ENCODE results near the gene ZSCAN16. TPM values are rescaled to one million over a fixed set of nuclear protein-coding genes. Genes with fewer than 3 reads are reported as not detected.
"Not testable (repeated sequence)": the region's sequence is repeated elsewhere in the genome, so short reads cannot be mapped to it uniquely, and the experiment has no call there.

Gene ZSCAN16
- total and polyA plus RNA-seq, 9 donors = 2.8 to 4.8 (median 3.8) TPM

GRCh38 chr6:28122283-28122682 is 2.1 kb upstream of the ZSCAN16 start:
- not testable (repeated sequence) for H3K4me3 ChIP-seq (ENCODE audit: low read length); H3K27ac ChIP-seq (ENCODE audit: low read length); H3K4me1 ChIP-seq (ENCODE audit: control insufficient read depth, insufficient read depth, low read length); DNase-seq; H3K27me3 ChIP-seq (ENCODE audit: control insufficient read depth, insufficient read depth, low read length); H3K9me3 ChIP-seq (replicated peaks; ENCODE audit: control insufficient read depth, low read depth, low read length)
- WGBS (ENCODE audit: insufficient coverage) = 94% methylated on average over 3 of the region's 5 CpGs
- peaks cover 25% of the 10 kb centered on the region for H3K36me3 ChIP-seq (ENCODE audit: control insufficient read depth, insufficient read depth, low read length)

DNA sequence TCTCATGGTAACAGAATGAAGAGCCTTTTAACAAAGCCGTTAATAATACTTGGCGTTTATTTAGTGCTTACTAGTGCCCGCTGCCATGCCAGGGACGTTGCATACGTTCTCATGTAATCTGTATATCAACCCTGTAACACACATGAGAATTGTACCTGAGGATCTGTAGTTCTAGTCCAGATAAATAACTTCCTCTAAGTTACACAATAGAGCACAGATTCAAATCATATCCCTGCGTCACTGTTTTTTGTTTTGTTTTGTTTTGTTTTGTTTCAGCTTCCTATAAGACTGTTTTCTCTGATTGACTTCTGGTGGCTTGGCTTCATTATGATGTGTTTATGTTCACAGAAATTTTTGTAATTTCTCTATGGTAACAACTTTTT is 553 bp downstream of the ZSCAN16 start:
- H3K36me3 ChIP-seq (ENCODE audit: control insufficient read depth, insufficient read depth, low read length) = peaks cover 19% of the 10 kb centered on the region
- no peak overlapping the region for H3K27ac ChIP-seq (ENCODE audit: low read length)

DNA sequence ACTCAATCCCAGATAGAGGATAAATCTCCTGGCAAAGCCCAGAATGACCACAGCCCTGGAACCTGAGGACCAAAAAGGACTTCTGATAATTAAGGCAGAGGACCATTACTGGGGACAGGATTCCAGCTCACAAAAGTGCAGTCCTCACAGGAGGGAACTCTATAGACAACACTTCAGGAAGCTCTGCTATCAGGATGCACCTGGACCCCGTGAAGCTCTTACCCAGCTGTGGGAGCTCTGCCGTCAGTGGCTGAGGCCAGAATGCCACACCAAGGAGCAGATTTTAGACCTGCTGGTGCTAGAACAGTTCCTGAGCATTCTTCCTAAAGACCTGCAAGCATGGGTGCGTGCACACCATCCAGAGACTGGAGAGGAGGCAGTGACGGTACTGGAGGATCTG is 992 bp downstream of the ZSCAN16 start:
- WGBS (ENCODE audit: insufficient coverage) = 65% methylated on average over 4 of the region's 4 CpGs
- Histone ChIP-seq H3K27me3 (ENCODE audit: control insufficient read depth, insufficient read depth, low read length) (no peaks in the 10 kb centered on the region), H3K9me3 (replicated peaks; ENCODE audit: control insufficient read depth, low read depth, low read length) (no peaks in the 10 kb centered on the region), H3K4me3 (ENCODE audit: low read length) (no peak overlapping the region), H3K36me3 (ENCODE audit: control insufficient read depth, insufficient read depth, low read length) (peaks cover 15% of the 10 kb centered on the region), H3K4me1 (ENCODE audit: control insufficient read depth, insufficient read depth, low read length) (peaks cover 4% of the 10 kb centered on the region), H3K27ac (ENCODE audit: low read length) (no peak overlapping the region)
- DNase-seq = no peak

More for the DNA sequence above, 553 bp downstream of the ZSCAN16 start:
- Histone ChIP-seq H3K27me3 (ENCODE audit: control insufficient read depth, insufficient read depth, low read length) (no peaks in the 10 kb centered on the region), H3K4me1 (ENCODE audit: control insufficient read depth, insufficient read depth, low read length) (peaks cover 4% of the 10 kb centered on the region), H3K9me3 (replicated peaks; ENCODE audit: control insufficient read depth, low read depth, low read length) (no peaks in the 10 kb centered on the region), H3K4me3 (ENCODE audit: low read length) (peak overlapping the region; percentile 70)
- DNase-seq = no peak
- 8% methylated on average over 3 of the region's 6 CpGs for WGBS (ENCODE audit: insufficient coverage)

GRCh38 chr6:28134015-28134414 is 9.6 kb downstream of the ZSCAN16 start:
- Histone ChIP-seq H3K4me3 (ENCODE audit: low read length) (no peak overlapping the region), H3K36me3 (ENCODE audit: control insufficient read depth, insufficient read depth, low read length) (peaks cover 6% of the 10 kb centered on the region), H3K27me3 (ENCODE audit: control insufficient read depth, insufficient read depth, low read length) (no peaks in the 10 kb centered on the region), H3K27ac (ENCODE audit: low read length) (no peak overlapping the region), H3K9me3 (replicated peaks; ENCODE audit: control insufficient read depth, low read depth, low read length) (no peaks in the 10 kb centered on the region), H3K4me1 (ENCODE audit: control insufficient read depth, insufficient read depth, low read length) (peaks cover 5% of the 10 kb centered on the region)
- peak; percentile 43 for DNase-seq
- 77% methylated on average over 2 of the region's 3 CpGs for WGBS (ENCODE audit: insufficient coverage)

DNA sequence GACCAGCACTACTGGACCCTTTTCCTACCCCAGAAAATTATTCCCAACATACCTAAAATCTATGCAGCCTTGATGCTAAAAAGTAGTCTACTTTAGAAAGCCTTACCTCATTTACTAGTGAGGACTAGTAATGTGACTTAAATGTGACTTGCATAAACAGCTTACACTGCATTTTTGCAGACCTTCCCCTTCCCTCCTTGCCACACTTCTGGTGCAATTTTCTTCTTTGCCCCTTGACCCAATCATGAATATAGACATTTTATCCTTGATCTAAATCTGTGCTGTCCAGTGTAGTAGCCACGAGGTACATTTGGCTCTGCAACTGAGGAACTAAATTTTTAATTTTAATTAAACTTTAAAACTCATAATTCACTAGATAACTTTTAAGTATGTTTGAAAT is 10.3 kb downstream of the ZSCAN16 start:
- no peak for DNase-seq
- H3K9me3 ChIP-seq (replicated peaks; ENCODE audit: control insufficient read depth, low read depth, low read length) = no peaks in the 10 kb centered on the region
- H3K4me3 ChIP-seq (ENCODE audit: low read length) = no peak overlapping the region
- no peaks in the 10 kb centered on the region for H3K27me3 ChIP-seq (ENCODE audit: control insufficient read depth, insufficient read depth, low read length)
- peaks cover 6% of the 10 kb centered on the region for H3K36me3 ChIP-seq (ENCODE audit: control insufficient read depth, insufficient read depth, low read length)
- no peak overlapping the region for H3K27ac ChIP-seq (ENCODE audit: low read length)
- no CpG with 5 or more reads among the region's 1 CpG for WGBS (ENCODE audit: insufficient coverage)
- peaks cover 5% of the 10 kb centered on the region for H3K4me1 ChIP-seq (ENCODE audit: control insufficient read depth, insufficient read depth, low read length)

GRCh38 chr6:28135393-28135792 is 11.0 kb downstream of the ZSCAN16 start:
- Histone ChIP-seq H3K27ac (ENCODE audit: low read length) (no peak overlapping the region), H3K4me1 (ENCODE audit: control insufficient read depth, insufficient read depth, low read length) (peaks cover 5% of the 10 kb centered on the region)
- WGBS (ENCODE audit: insufficient coverage) = 23% methylated on average over 3 of the region's 3 CpGs

DNA sequence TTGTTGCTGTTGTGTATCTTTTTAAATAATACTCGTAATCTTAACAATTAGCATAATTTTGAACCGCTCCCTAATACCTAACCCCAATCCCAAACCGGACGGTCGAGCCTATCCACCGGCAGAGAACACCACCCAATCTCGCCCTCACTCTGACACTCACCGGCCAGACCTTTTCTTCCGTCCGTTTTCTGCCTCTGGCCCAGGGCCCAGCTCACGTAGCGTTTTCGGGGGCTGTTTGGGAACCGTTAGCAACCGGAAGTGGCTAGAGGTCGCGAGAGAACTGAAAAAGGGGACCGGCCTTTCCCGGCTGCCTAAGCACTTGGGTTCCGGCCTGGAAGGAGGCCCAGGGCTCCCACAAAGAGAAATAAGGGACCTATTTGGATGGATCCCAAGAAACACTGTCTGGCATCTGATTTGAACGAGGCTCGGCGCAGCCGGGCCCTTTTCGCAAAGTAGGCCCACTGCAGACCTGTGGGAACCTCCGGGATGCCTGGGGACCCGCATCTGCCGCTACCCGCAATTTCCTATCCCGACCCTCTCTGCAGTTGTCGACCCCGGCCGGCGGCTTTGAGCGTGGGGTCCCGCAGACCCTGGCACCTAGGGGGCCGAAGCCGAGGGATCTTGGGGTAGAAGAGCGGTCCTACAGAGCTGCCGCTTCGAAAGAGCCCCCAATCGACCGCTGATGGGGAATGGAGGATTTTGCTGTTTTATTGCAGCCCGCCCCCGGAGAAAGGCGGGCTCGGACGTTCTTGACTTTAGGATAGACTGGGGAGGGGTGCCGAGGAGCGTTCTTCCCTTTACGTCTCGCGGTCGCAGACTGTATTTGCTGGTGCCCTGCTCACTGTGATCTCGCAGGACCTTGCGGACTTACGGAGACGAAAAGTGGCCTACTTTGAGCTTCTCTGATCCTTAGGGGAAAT is 12.4 kb downstream of the ZSCAN16 start:
- no peaks in the 10 kb centered on the region for H3K27me3 ChIP-seq (ENCODE audit: control insufficient read depth, insufficient read depth, low read length)
- H3K4me1 ChIP-seq (ENCODE audit: control insufficient read depth, insufficient read depth, low read length) = peaks cover 7% of the 10 kb centered on the region

More at GRCh38 chr6:28135393-28135792, 11.0 kb downstream of the ZSCAN16 start:
- Histone ChIP-seq H3K27me3 (ENCODE audit: control insufficient read depth, insufficient read depth, low read length) (no peaks in the 10 kb centered on the region), H3K9me3 (replicated peaks; ENCODE audit: control insufficient read depth, low read depth, low read length) (no peaks in the 10 kb centered on the region), H3K36me3 (ENCODE audit: control insufficient read depth, insufficient read depth, low read length) (peaks cover 6% of the 10 kb centered on the region), H3K4me3 (ENCODE audit: low read length) (no peak overlapping the region)
- no peak for DNase-seq

GRCh38 chr6:28137505-28137981 is 13.1 kb downstream of the ZSCAN16 start:
- H3K4me1 ChIP-seq (ENCODE audit: control insufficient read depth, insufficient read depth, low read length) = peaks cover 7% of the 10 kb centered on the region
- H3K4me3 ChIP-seq (ENCODE audit: low read length) = peak overlapping the region; percentile 92
- H3K36me3 ChIP-seq (ENCODE audit: control insufficient read depth, insufficient read depth, low read length) = peaks cover 5% of the 10 kb centered on the region
- H3K9me3 ChIP-seq (replicated peaks; ENCODE audit: control insufficient read depth, low read depth, low read length) = no peaks in the 10 kb centered on the region
- 0% methylated on average over 1 of the region's 6 CpGs for WGBS (ENCODE audit: insufficient coverage)
- peak overlapping the region; percentile 98 for H3K27ac ChIP-seq (ENCODE audit: low read length)
- no peaks in the 10 kb centered on the region for H3K27me3 ChIP-seq (ENCODE audit: control insufficient read depth, insufficient read depth, low read length)
- DNase-seq = peak; percentile 51

More for the DNA sequence above, 12.4 kb downstream of the ZSCAN16 start:
- Histone ChIP-seq H3K4me3 (ENCODE audit: low read length) (peak overlapping the region; percentile 92), H3K9me3 (replicated peaks; ENCODE audit: control insufficient read depth, low read depth, low read length) (no peaks in the 10 kb centered on the region), H3K27ac (ENCODE audit: low read length) (peak overlapping the region; percentile 98), H3K36me3 (ENCODE audit: control insufficient read depth, insufficient read depth, low read length) (peaks cover 6% of the 10 kb centered on the region)
- peak; percentile 97 for DNase-seq
- under 1% methylated on average over 49 of the region's 58 CpGs for WGBS (ENCODE audit: insufficient coverage)

GRCh38 chr6:28139860-28140543 is 15.6 kb downstream of the ZSCAN16 start:
- Histone ChIP-seq H3K4me1 (ENCODE audit: control insufficient read depth, insufficient read depth, low read length) (peaks cover 7% of the 10 kb centered on the region), H3K27me3 (ENCODE audit: control insufficient read depth, insufficient read depth, low read length) (no peaks in the 10 kb centered on the region), H3K4me3 (ENCODE audit: low read length) (no peak overlapping the region), H3K27ac (ENCODE audit: low read length) (no peak overlapping the region), H3K9me3 (replicated peaks; ENCODE audit: control insufficient read depth, low read depth, low read length) (no peaks in the 10 kb centered on the region), H3K36me3 (ENCODE audit: control insufficient read depth, insufficient read depth, low read length) (peaks cover 3% of the 10 kb centered on the region)
- 100% methylated on average over 2 of the region's 9 CpGs for WGBS (ENCODE audit: insufficient coverage)
- DNase-seq = no peak

DNA sequence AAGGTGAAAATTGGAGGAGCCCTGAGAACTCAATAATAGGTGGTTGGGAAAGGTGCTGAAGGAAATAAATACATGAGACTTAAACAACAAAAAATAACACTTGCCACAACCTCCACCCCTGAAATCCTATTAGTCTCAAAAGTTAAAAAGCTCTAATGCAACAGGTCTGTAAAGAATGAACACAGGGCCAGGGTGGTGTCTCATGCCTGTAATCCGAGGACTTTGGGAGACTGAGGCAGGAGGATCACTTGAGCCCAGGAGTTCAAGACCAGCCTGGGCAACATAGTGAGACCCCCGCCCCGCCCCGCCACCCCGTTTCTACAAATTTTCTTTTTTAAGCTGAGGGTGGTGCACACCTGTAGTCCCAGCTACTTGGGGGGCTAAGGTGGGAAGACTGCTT is 16.2 kb downstream of the ZSCAN16 start:
- DNase-seq = no peak
- WGBS (ENCODE audit: insufficient coverage) = 73% methylated on average over 3 of the region's 5 CpGs
- Histone ChIP-seq H3K9me3 (replicated peaks; ENCODE audit: control insufficient read depth, low read depth, low read length) (no peaks in the 10 kb centered on the region), H3K27me3 (ENCODE audit: control insufficient read depth, insufficient read depth, low read length) (no peaks in the 10 kb centered on the region), H3K27ac (ENCODE audit: low read length) (no peak overlapping the region), H3K36me3 (ENCODE audit: control insufficient read depth, insufficient read depth, low read length) (peaks cover 8% of the 10 kb centered on the region), H3K4me1 (ENCODE audit: control insufficient read depth, insufficient read depth, low read length) (peaks cover 7% of the 10 kb centered on the region), H3K4me3 (ENCODE audit: low read length) (no peak overlapping the region)

Data from muscle of leg (tissue), 11 donors.